H1 (cell line): ENCODE data around the gene MNS1. TPM values are rescaled to one million over a fixed set of nuclear protein-coding genes. Genes with fewer than 3 reads are reported as not detected.

ENCODE experiments used
- CTCF ChIA-PET: fragments of 300-600 bp; sonication (Branson Sonifier 250); formaldehyde crosslinking; loops from one replicate; lab custom pipeline; 2021; ENCODE audit not compliant: partially characterized antibody; lab: Charles Lee
- POLR2A ChIA-PET: fragments of 300-600 bp; sonication (Branson Sonifier 250); formaldehyde crosslinking; loops from one replicate; lab custom pipeline; 2021; ENCODE audit warnings: inconsistent platforms; ENCODE audit not compliant: partially characterized antibody; lab: Charles Lee
- DNase-seq, 2 experiments: peaks; one replicate each; pipeline versions ENCODE4 v3.0.0 to v3.0.0-alpha.2; 2010 to 2022; ENCODE audit warnings: low spot score in 2 of 2, low read depth in 1 of 2, mixed read lengths in 1 of 2
- FAIRE-seq: peaks from 2 replicates; lab custom pipeline; 2011; peaks lifted over from hg19 to GRCh38; lab: Jason Lieb, UNC
- H2AFZ ChIP-seq: 2 replicates; pipeline ENCODE4 v1.8.1; 2012; ENCODE audit warnings: low read length, inconsistent platforms
- H2AK5ac ChIP-seq: 2 replicates; pipeline ENCODE4 v1.6.1; 2013; ENCODE audit warnings: low read depth, low read length
- H2BK120ac ChIP-seq: replicated peaks from 2 replicates; pipeline ENCODE3; 2013; ENCODE audit warnings: low read depth, low read length, inconsistent platforms
- H2BK12ac ChIP-seq: 2 replicates; pipeline ENCODE4 v1.6.1; 2013; ENCODE audit warnings: low read depth, low read length
- H2BK15ac ChIP-seq: 2 replicates; pipeline ENCODE4 v1.6.1; 2013; ENCODE audit warnings: low read length
- H2BK20ac ChIP-seq: 2 replicates; pipeline ENCODE4 v1.6.1; 2013; ENCODE audit warnings: low read length
- H2BK5ac ChIP-seq: 2 replicates; pipeline ENCODE4 v1.6.1; 2013; ENCODE audit warnings: low read depth, low read length
- H3K14ac ChIP-seq: 2 replicates; pipeline ENCODE4 v1.6.1; 2013; ENCODE audit warnings: inconsistent platforms; ENCODE audit not compliant: insufficient read length
- H3K18ac ChIP-seq: 2 replicates; pipeline ENCODE4 v1.6.1; 2013; ENCODE audit warnings: low read length; ENCODE audit errors: extremely low read depth
- H3K23ac ChIP-seq: 2 replicates; pipeline ENCODE4 v1.6.1; 2013; ENCODE audit warnings: inconsistent platforms; ENCODE audit not compliant: insufficient read length
- H3K23me2 ChIP-seq: 2 replicates; pipeline ENCODE4 v1.6.1; 2013; ENCODE audit warnings: low read depth, low read length
- H3K27ac ChIP-seq: 2 replicates; pipeline ENCODE4 v1.6.1; 2011; ENCODE audit warnings: low read depth, low read length, inconsistent platforms
- H3K27me3 ChIP-seq, 4 experiments: replicated peaks in 1 of 4; 1 replicate in 1 of 4; 2 replicates in 3 of 4; pipeline versions ENCODE4 v1.6.1 to v1.8.1; 2011 to 2013; ENCODE audit warnings: low read length in 3 of 4, mild to moderate bottlenecking in 3 of 4, inconsistent platforms in 2 of 4, mixed read lengths in 2 of 4, moderate library complexity in 1 of 4; ENCODE audit not compliant: control insufficient read depth in 3 of 4, insufficient read depth in 3 of 4; ENCODE audit errors: extremely low read depth in 1 of 4
- H3K36me3 ChIP-seq, 4 experiments: 2 replicates each; pipeline versions ENCODE4 v1.6.1 to v1.8.1; 2011 to 2013; ENCODE audit warnings: mild to moderate bottlenecking in 4 of 4, low read length in 3 of 4, moderate library complexity in 2 of 4, control low read depth in 1 of 4, inconsistent platforms in 1 of 4; ENCODE audit not compliant: insufficient read depth in 4 of 4, control insufficient read depth in 2 of 4
- H3K4ac ChIP-seq: replicated peaks from 2 replicates; pipeline ENCODE3; 2013; ENCODE audit warnings: low read length, low read depth, mixed read lengths, inconsistent platforms; ENCODE audit not compliant: insufficient read length
- H3K4me1 ChIP-seq, 4 experiments: replicated peaks in 1 of 4; 1 replicate in 1 of 4; 2 replicates in 3 of 4; pipeline versions ENCODE4 v1.6.1 to v1.8.1; 2011 to 2013; ENCODE audit warnings: low read length in 3 of 4, inconsistent platforms in 2 of 4, mixed read lengths in 1 of 4; ENCODE audit not compliant: insufficient read depth in 4 of 4, control insufficient read depth in 3 of 4
- H3K4me2 ChIP-seq, 2 experiments: 2 replicates each; pipeline versions ENCODE4 v1.6.1 to v1.8.1; 2011 to 2013; ENCODE audit warnings: low read depth in 2 of 2, low read length in 2 of 2, control low read depth in 1 of 2, inconsistent platforms in 1 of 2, mild to moderate bottlenecking in 1 of 2; ENCODE audit not compliant: insufficient read depth in 1 of 2
- H3K4me3 ChIP-seq, 4 experiments: fragments of 200-600, 300-600 bp in 1 of 4; sonication (generic), shearing (Covaris generic), sonication (Bioruptor Twin) in 1 of 4; 2 replicates each; pipeline versions ENCODE4 v1.5.1 to v1.8.1; 2011 to 2016; ENCODE audit warnings: low read length in 4 of 4, low read depth in 3 of 4, control low read depth in 2 of 4, inconsistent platforms in 2 of 4, mild to moderate bottlenecking in 2 of 4, mixed read lengths in 1 of 4, moderate library complexity in 1 of 4; ENCODE audit not compliant: insufficient read depth in 2 of 4; ENCODE audit errors: extremely low read depth in 1 of 4
- H3K56ac ChIP-seq: replicated peaks from 2 replicates; pipeline ENCODE3; 2013; ENCODE audit warnings: low read depth, mild to moderate bottlenecking, mixed read lengths, low read length, inconsistent platforms; ENCODE audit not compliant: insufficient read length
- H3K79me1 ChIP-seq: 2 replicates; pipeline ENCODE4 v1.6.1; 2013; ENCODE audit warnings: low read depth, low read length, control low read depth
- H3K79me2 ChIP-seq, 2 experiments: 2 replicates each; pipeline versions ENCODE4 v1.6.1 to v1.8.1; 2012 to 2013; ENCODE audit warnings: low read length in 2 of 2, mild to moderate bottlenecking in 2 of 2, inconsistent platforms in 1 of 2; ENCODE audit not compliant: insufficient read depth in 2 of 2, control insufficient read depth in 1 of 2
- H3K9ac ChIP-seq, 4 experiments: replicated peaks in 1 of 4; 1 replicate in 1 of 4; 2 replicates in 3 of 4; pipeline versions ENCODE4 v1.6.1 to v1.8.1; 2011 to 2013; ENCODE audit warnings: low read depth in 3 of 4, low read length in 3 of 4, control low read depth in 2 of 4, mild to moderate bottlenecking in 2 of 4, moderate library complexity in 2 of 4, inconsistent platforms in 1 of 4; ENCODE audit errors: extremely low read depth in 1 of 4
- H3K9me3 ChIP-seq, 2 experiments: 2 replicates each; pipeline versions ENCODE4 v1.6.1 to v1.8.1; 2012 to 2013; ENCODE audit warnings: mild to moderate bottlenecking in 2 of 2, moderate library complexity in 2 of 2, control low read depth in 1 of 2, inconsistent platforms in 1 of 2, low read depth in 1 of 2, low read length in 1 of 2, mixed read lengths in 1 of 2; ENCODE audit not compliant: insufficient read depth in 2 of 2
- H4K20me1 ChIP-seq, 2 experiments: replicated peaks in 1 of 2; 2 replicates each; pipeline versions ENCODE3 to v1.8.1; 2011 to 2013; ENCODE audit warnings: inconsistent platforms in 2 of 2, low read length in 2 of 2, mild to moderate bottlenecking in 1 of 2; ENCODE audit not compliant: insufficient read depth in 2 of 2, control insufficient read depth in 1 of 2
- H4K5ac ChIP-seq: 2 replicates; pipeline ENCODE4 v1.6.1; 2013; ENCODE audit warnings: low read length, low read depth, mixed read lengths, inconsistent platforms; ENCODE audit not compliant: insufficient read length
- H4K8ac ChIP-seq: 2 replicates; pipeline ENCODE4 v1.8.0; 2013; ENCODE audit warnings: mild to moderate bottlenecking, moderate library complexity, low read length, inconsistent platforms; ENCODE audit not compliant: insufficient read depth; ENCODE audit errors: extremely low read depth
- H4K91ac ChIP-seq: replicated peaks from 2 replicates; pipeline ENCODE3; 2013; ENCODE audit warnings: low read length, mixed read lengths, inconsistent platforms; ENCODE audit not compliant: insufficient read length
- SP1 ChIP-seq: IDR thresholded peaks from 2 replicates; pipeline ENCODE4 v1.6.1; 2011; ENCODE audit warnings: low read depth, low read length
- TBP ChIP-seq: IDR thresholded peaks from 2 replicates; pipeline ENCODE4 v1.6.1; 2011; ENCODE audit warnings: low read depth, low read length, improper control_type of control experiment
- TCF12 ChIP-seq: IDR thresholded peaks from 2 replicates; pipeline ENCODE4 v1.6.1; 2011; ENCODE audit warnings: low read depth, mild to moderate bottlenecking, low read length
- WGBS, 2 experiments: shearing (Covaris generic) in 1 of 2; methylation state at CpG; one replicate each; pipeline versions ENCODE4 v1.1.6 to v1.1.7; 2013 to 2015; ENCODE audit warnings: low lambda C conversion rate in 2 of 2, mixed read lengths in 2 of 2, inconsistent platforms in 1 of 2, low coverage in 1 of 2, missing lambda C conversion rate in 1 of 2; ENCODE audit not compliant: insufficient replicate concordance in 2 of 2, insufficient coverage in 1 of 2, insufficient read length in 1 of 2; ENCODE audit errors: extremely low coverage in 1 of 2, missing lambda C conversion rate in 1 of 2; 5-methylcytosine and 5-hydroxymethylcytosine counted together
- polyA plus RNA-seq, 7 experiments: library from polyadenylated mRNA; depleted of rRNA in 3 of 7; stranded (reverse) in 5 of 7; unstranded in 2 of 7; fragments of >200 nt in 5 of 7; fragments of 200-250 nt in 2 of 7; gene quantifications; 1 replicate in 5 of 7; 2 replicates in 1 of 7; 4 replicates in 1 of 7; pipeline versions ENCODE4 v1.2.1 to v1.2.3, GENCODE V29; 2011 to 2013; ENCODE audit warnings: missing spikeins in 2 of 7, mixed read lengths in 2 of 7
- total RNA-seq: library from RNA; stranded (reverse); fragmentation: NEBNext Ultra II Directional; extraction: Animal tissue kit (Norgen Biotek cat#: 25700); gene quantifications from 2 replicates; pipeline ENCODE4 v1.2.1, GENCODE V29; 2021

MNS1 gene
- total and polyA plus RNA-seq, 2 of the 8 experiments (the other 6 are each of a cell fraction or from before 2014, with no cell fraction given) = 0.57 TPM; not detected in 1

GRCh38 chr15:56495053-56495452 is 30.1 kb upstream of the MNS1 start:
- H3K36me3 ChIP-seq = no peaks in the 10 kb centered on the region
- ChIA-PET CTCF (interaction anchor here (0.6 to 9.0 kb wide), 14 partner anchors 11 to 643 kb away, joined by 3 to 113 read pairs (median 4); no protein-coding TSS in a partner anchor), POLR2A (no interaction called here)
- H3K18ac ChIP-seq = no peak overlapping the region
- H3K79me1 ChIP-seq = no peaks in the 10 kb centered on the region
- no peak overlapping the region for H2AFZ ChIP-seq
- TF ChIP-seq TCF12 (no peak), SP1 (no peak), TBP (no peak)
- H3K4me1 ChIP-seq = no peaks in the 10 kb centered on the region
- H4K5ac ChIP-seq = no peak overlapping the region
- no peaks in the 10 kb centered on the region for H4K20me1 ChIP-seq
- no peaks in the 10 kb centered on the region for H3K27me3 ChIP-seq
- no peak overlapping the region for H4K8ac ChIP-seq
- no peak overlapping the region for H3K4me2 ChIP-seq
- no peak overlapping the region for H2BK20ac ChIP-seq
- H2BK5ac ChIP-seq = no peak overlapping the region
- H2BK120ac ChIP-seq = no peak overlapping the region
- no peak overlapping the region for H3K56ac ChIP-seq
- no peaks in the 10 kb centered on the region for H3K79me2 ChIP-seq
- H2BK12ac ChIP-seq = no peak overlapping the region
- no peak overlapping the region for H3K14ac ChIP-seq
- no peak overlapping the region for H3K23ac ChIP-seq
- H3K4ac ChIP-seq = no peak overlapping the region
- H3K23me2 ChIP-seq = no peaks in the 10 kb centered on the region
- H2AK5ac ChIP-seq = no peak overlapping the region
- H3K27ac ChIP-seq = no peak overlapping the region
- 83% methylated on average over 3 of the region's 3 CpGs; no CpG with 5 or more reads in 1 of the 2 experiments for whole genome bisulfite sequencing, 2 experiments
- H4K91ac ChIP-seq = no peak overlapping the region
- DNase-seq (no peak), FAIRE-seq (no peak)
- no peak overlapping the region for H3K4me3 ChIP-seq
- H3K9ac ChIP-seq = no peak overlapping the region
- H2BK15ac ChIP-seq = no peak overlapping the region
- H3K9me3 ChIP-seq = no peaks in the 10 kb centered on the region
